Fibroblast of pulmonary artery (primary cell): Measurements from ENCODE around the gene MEIOB.
A peak's percentile ranks its signal among the peaks of the same experiment; 100 is the strongest.

Experiments
- DNase-seq: peaks from one replicate; pipeline ENCODE4 v3.0.0-alpha.2; 2010; ENCODE audit warnings: low read depth
- H3K4me3 ChIP-seq: replicated peaks from 2 replicates; pipeline ENCODE4 v1.5.1; 2011; ENCODE audit warnings: low read depth, mild to moderate bottlenecking, control low read depth, low read length, moderate library complexity
- TF ChIP-seq, protein P1 (sequence below): IDR thresholded peaks from 2 replicates; pipeline ENCODE4 v1.5.1; 2011; ENCODE audit warnings: mild to moderate bottlenecking, control low read depth, low read length, inconsistent platforms; ENCODE audit errors: missing control alignments

The MEIOB gene

DNA sequence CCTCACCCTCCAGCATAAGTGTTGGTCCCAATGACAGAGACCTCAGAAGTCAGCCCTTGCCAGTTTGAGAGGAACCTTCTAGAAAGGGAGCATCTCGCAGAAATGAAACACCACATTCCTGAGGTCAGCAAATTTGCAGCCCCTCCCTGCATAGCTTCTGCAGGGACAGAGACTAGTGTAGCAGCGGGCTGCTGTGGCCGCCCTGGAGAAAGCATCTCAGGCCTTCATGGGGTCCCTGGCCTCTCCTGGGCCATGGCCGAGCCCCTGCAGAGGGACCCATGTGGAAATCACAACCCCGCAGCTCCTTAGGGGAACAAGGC lies 34.8 kb upstream of the MEIOB start:
- TF ChIP-seq, protein P1, sequence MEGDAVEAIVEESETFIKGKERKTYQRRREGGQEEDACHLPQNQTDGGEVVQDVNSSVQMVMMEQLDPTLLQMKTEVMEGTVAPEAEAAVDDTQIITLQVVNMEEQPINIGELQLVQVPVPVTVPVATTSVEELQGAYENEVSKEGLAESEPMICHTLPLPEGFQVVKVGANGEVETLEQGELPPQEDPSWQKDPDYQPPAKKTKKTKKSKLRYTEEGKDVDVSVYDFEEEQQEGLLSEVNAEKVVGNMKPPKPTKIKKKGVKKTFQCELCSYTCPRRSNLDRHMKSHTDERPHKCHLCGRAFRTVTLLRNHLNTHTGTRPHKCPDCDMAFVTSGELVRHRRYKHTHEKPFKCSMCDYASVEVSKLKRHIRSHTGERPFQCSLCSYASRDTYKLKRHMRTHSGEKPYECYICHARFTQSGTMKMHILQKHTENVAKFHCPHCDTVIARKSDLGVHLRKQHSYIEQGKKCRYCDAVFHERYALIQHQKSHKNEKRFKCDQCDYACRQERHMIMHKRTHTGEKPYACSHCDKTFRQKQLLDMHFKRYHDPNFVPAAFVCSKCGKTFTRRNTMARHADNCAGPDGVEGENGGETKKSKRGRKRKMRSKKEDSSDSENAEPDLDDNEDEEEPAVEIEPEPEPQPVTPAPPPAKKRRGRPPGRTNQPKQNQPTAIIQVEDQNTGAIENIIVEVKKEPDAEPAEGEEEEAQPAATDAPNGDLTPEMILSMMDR = no peak
- DNase-seq = no peak
- no peak overlapping the region for H3K4me3 ChIP-seq

DNA sequence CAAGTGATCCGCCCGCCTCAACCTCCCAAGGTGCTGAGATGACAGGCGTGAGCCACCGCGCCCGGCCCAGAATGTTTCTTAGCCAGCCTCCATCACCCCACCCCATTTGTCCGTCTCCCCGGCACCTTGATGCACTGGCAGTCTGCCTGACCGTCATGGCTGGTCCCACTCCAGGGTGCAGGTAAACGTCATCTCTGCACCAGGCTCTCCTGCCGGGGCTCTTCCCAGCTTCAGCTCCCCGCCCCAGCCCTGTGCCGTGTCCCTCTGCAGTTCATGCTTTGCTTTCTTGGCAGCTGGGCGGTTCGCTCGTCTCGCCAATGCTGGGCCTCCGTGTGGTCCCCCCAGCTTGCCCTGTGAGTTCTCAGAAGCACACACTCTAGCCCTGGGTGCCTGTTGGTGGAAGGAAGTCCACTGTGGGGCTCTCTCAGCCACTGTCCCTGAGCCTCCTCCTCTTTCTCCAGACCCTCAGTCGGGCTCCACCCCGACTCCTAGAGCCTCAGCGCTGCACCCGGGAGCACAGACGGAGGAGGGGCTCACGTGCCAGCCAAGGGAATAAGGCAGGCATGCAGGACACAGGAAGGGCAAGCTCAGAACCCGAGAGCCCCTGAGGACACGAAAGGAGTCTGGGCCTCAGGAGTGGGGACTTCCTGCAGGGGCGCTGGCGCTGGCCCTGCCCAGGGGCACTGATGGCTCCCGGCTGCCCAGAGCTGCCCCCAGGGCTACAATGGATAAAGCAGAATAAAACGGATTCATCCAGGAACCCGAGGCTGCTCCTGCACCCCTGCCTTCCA lies 34.3 kb upstream of the MEIOB start:
- no peak for DNase-seq

DNA sequence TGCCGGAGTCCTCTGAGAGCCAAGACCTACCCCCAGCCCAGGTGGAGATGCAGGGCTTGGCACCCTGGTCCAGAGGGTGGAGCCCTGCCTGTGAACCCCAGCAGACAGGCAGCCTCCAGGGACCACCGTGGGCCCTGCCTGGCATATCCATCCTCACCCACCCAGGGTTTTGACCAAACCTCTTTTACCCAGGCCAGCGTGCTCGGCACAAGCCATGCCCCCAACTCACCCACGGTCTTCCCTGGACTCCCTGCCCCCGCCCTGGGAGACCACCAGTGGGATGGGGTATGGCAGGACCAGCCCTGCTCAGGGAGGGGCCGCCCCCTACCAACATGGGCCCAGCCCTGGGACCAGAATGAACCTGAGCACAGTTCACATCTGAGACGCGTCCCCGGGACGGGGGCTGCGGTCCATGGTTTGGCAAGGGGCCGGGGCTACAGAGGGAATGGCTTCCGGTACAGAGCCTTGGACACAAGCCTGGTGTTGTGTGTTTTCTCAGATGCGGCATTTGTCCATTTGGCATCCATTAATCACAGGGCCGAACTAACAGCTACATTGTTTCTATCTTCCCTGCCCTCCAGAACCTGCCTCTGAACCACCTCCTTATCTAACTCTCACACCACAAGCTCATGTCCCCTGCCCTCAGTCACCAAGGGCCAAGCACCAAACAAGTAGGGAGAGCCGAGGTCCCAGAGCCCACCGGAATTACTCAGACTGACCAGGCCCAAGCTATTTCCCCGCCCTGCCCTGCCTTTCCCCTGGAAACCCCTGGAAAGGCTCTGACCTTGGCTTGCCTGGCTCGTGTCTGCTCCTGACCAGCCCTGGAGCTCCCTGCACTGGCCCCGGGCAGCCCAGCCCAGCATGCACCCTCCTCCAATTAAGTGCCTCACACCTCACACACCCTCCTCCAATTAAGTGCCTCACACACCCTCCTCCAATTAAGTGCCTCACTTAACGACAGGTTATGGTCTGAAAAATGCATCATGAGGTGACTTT lies 32.2 kb upstream of the MEIOB start:
- DNase-seq = peak; percentile 57
- TF ChIP-seq, protein P1 = no peak
- H3K4me3 ChIP-seq = no peak overlapping the region

More for the DNA sequence above, 34.3 kb upstream of the MEIOB start:
- TF ChIP-seq, protein P1 = no peak
- no peak overlapping the region for H3K4me3 ChIP-seq

DNA sequence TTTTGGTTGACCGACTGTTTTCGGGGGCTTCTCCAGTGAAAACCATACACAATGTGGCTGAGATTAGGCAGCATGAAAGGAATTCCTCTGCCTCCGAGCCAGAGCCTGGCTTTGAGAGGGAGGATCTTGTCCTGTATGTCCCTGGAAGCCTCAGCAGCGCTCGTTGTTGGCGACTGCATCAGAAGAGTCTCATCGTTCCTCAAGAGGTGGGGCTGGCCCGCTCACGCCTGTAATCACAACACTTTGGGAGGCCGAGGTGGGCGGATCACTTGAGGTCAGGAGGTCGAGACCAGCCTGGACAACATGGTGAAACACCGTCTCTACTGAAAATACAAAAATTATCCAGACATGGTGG lies 31.2 kb upstream of the MEIOB start:
- no peak overlapping the region for H3K4me3 ChIP-seq
- DNase-seq = no peak
- TF ChIP-seq, protein P1 = no peak

GRCh38 chr16:1902547-1903219 lies 30.7 kb upstream of the MEIOB start:
- no peak overlapping the region for H3K4me3 ChIP-seq
- DNase-seq = no peak
- TF ChIP-seq, protein P1 = no peak

- DNase-seq = no peak
- H3K4me3 ChIP-seq = no peak overlapping the region
- TF ChIP-seq, protein P1 = no peak
Measured at GRCh38 chr16:1900452-1900774, 28.4 kb upstream of the MEIOB start.
